ENCODE data around the gene TTC39A.

- TF ChIP-seq, protein P1, sequence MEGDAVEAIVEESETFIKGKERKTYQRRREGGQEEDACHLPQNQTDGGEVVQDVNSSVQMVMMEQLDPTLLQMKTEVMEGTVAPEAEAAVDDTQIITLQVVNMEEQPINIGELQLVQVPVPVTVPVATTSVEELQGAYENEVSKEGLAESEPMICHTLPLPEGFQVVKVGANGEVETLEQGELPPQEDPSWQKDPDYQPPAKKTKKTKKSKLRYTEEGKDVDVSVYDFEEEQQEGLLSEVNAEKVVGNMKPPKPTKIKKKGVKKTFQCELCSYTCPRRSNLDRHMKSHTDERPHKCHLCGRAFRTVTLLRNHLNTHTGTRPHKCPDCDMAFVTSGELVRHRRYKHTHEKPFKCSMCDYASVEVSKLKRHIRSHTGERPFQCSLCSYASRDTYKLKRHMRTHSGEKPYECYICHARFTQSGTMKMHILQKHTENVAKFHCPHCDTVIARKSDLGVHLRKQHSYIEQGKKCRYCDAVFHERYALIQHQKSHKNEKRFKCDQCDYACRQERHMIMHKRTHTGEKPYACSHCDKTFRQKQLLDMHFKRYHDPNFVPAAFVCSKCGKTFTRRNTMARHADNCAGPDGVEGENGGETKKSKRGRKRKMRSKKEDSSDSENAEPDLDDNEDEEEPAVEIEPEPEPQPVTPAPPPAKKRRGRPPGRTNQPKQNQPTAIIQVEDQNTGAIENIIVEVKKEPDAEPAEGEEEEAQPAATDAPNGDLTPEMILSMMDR (IDR thresholded peaks at IDR 0.05), result no peak
- TF ChIP-seq POLR2A (IDR thresholded peaks at IDR 0.05), result no peak
Measured at GRCh38 chr1:51326839-51327238, 3.5 kb downstream of the TTC39A start.

All from uterus (tissue), 2 donors.